Fibroblast of peridontal ligament (primary cell): Measurements from ENCODE around the gene FARSA.
"Not testable (repeated sequence)": the region's sequence is repeated elsewhere in the genome, so short reads cannot be mapped to it uniquely, and the experiment has no call there.

Experiments used
- DNase-seq: peaks from one replicate; pipeline ENCODE4 v3.0.0-alpha.2; 2010; ENCODE audit errors: extremely low read depth

Gene FARSA

GRCh38 chr19:12953799-12954611, 20.5 kb upstream of the FARSA start:
- no peak for DNase-seq

- DNase-seq: no peak
These were observed 19.8 kb upstream of the FARSA start for GRCh38 chr19:12953138-12953798.

DNA sequence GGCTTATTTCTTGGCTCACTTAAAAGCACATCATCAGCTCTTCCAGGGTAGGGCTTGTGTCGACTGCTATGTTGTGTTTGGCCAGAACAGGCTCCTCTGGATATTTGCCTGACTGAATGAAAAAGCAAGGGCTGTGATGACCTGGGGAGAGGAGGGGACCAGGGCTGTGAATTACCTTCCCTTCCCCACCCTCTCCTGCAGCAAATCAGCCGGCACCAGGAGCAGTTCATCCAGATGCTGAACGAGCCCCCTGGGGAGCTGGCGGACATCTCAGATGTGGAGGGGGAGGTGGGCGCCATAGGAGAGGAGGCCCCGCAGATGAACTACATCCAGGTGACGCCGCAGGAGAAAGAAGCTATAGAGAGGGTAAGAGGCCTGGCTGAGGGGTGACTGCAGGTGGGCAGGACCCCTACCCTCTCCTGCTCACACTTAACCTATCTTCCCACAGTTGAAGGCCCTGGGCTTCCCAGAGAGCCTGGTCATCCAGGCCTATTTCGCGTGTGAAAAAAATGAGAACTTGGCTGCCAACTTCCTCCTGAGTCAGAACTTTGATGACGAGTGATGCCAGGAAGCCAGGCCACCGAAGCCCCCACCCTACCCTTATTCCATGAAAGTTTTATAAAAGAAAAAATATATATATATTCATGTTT, 19.1 kb upstream of the FARSA start:
- DNase-seq: peak; percentile 87

DNA sequence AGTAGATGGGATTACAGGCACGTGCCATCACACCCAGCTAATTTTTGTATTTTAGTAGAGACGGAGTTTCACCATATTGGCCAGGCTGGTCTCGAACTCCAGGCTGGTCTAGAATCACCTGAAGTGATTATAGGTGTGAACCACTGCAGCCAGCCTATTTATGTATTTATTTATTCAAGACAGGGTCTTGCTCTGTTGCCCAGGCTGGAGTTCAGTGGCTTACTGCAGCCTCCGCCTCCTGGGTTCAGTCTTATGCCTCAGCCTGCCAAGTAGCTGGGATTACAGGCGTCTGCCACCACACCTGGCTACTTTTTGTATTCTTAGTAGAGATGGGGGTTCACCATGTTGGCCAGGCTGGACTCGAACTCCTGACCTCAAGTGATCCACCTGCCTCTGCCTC, 18.5 kb upstream of the FARSA start:
- not testable (repeated sequence) for DNase-seq

GRCh38 chr19:12949363-12950283, 16.1 kb upstream of the FARSA start:
- no peak for DNase-seq

DNA sequence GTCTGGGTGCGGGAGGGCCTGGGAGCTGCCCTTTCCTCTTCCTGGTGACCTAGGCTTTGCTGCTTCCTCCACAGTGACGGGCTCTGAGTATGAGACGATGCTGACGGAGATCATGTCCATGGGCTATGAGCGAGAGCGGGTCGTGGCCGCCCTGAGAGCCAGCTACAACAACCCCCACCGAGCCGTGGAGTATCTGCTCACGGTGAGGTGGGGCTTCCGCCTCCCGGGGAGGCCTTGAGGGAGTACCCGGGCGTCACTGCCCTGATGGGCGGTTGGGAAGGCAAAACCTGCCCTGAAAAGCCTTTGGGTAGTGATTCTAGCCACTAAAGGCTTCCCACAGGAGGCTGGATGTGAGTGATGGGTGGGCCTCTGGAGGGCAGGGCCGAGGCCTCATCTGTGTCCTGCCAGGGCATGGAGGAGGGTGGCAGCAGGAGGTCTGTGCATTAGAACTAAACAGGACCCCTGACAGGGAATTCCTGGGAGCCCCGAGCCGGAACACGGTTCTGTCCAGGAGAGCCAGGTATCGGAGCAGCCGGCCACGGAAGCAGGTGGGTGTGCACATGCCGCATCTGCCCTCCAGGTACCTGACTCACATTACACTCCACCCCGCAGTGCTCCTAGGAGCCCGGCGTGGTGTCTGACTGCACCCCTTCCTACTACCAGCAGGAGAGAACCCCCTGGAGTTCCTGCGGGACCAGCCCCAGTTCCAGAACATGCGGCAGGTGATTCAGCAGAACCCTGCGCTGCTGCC, 15.3 kb upstream of the FARSA start:
- no peak for DNase-seq

GRCh38 chr19:12947702-12948611, 14.4 kb upstream of the FARSA start:
- DNase-seq: no peak

- no peak for DNase-seq
These were observed 13.4 kb upstream of the FARSA start for GRCh38 chr19:12946731-12947496.

GRCh38 chr19:12946092-12946721, 12.7 kb upstream of the FARSA start:
- peak; percentile 79 for DNase-seq

GRCh38 chr19:12945479-12946091, 12.1 kb upstream of the FARSA start, which contains the start of gene RAD23A:
RAD23A (plus strand) TSS chr19:12945862; CDS start chr19:12945949, 87 bp downstream.
- peak; percentile 98 for DNase-seq

GRCh38 chr19:12944104-12944674, 10.7 kb upstream of the FARSA start:
- no peak for DNase-seq

- no peak for DNase-seq
These were observed 10.0 kb upstream of the FARSA start for GRCh38 chr19:12943437-12944044.

GRCh38 chr19:12940897-12941296, 7.4 kb upstream of the FARSA start:
- no peak for DNase-seq

GRCh38 chr19:12939975-12940423, 6.5 kb upstream of the FARSA start:
- DNase-seq: no peak

- DNase-seq: peak; percentile 47
These were observed 5.5 kb upstream of the FARSA start for GRCh38 chr19:12938779-12939601.
